LNCAP (cell line): ENCODE results near the gene KIF18B.

Experiments
- TF ChIP-seq, protein P1 (sequence below): fragments of 450-650 bp; IDR thresholded peaks from 2 replicates; pipeline ENCODE4 v1.5.1; 2017; ENCODE audit warnings: mild to moderate bottlenecking

KIF18B gene

DNA sequence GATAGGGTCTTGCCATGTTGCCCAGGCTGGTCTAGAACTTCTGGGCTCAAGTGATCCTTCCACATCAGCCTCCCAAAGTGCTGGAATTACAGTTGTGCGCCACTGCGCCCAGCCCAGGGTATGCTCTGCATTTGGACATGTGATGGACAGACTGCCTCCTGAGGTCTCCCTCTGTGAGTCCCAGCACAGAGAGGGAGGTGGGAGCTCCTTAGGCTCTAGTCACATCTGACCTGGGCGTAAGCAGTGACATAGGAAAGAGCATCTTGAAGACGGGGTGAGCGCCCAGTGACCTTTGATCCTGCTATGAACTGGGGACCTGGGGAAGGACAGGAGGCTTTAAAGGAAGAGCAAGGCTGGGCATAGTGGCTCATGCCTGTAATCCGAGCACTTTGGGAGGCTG, 30.1 kb downstream of the KIF18B start:
- TF ChIP-seq, protein P1, sequence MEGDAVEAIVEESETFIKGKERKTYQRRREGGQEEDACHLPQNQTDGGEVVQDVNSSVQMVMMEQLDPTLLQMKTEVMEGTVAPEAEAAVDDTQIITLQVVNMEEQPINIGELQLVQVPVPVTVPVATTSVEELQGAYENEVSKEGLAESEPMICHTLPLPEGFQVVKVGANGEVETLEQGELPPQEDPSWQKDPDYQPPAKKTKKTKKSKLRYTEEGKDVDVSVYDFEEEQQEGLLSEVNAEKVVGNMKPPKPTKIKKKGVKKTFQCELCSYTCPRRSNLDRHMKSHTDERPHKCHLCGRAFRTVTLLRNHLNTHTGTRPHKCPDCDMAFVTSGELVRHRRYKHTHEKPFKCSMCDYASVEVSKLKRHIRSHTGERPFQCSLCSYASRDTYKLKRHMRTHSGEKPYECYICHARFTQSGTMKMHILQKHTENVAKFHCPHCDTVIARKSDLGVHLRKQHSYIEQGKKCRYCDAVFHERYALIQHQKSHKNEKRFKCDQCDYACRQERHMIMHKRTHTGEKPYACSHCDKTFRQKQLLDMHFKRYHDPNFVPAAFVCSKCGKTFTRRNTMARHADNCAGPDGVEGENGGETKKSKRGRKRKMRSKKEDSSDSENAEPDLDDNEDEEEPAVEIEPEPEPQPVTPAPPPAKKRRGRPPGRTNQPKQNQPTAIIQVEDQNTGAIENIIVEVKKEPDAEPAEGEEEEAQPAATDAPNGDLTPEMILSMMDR: no peak

DNA sequence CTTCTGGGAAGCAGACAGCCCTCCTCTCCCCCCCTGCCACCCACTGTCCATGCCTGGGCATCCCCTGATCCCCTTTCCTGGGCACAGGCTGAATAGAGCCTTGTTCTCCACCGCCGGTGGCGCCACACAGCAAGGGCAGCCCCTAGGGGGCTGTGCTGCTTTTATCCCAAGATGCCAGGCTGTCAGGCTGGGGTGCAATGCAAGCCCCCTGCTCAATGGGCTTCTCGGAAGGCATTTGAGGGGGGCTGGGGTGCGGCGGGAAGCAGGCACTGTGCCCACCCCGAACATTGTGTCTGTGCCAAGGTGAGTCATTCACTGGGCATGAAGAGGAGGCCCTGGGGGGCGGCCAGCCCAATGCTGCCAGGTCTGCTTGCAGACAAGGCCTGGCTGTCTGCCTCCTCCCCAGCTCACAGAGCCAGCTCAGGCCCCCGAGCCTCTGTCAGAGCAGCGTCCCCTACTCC, 30.8 kb downstream of the KIF18B start:
- TF ChIP-seq, protein P1: no peak

DNA sequence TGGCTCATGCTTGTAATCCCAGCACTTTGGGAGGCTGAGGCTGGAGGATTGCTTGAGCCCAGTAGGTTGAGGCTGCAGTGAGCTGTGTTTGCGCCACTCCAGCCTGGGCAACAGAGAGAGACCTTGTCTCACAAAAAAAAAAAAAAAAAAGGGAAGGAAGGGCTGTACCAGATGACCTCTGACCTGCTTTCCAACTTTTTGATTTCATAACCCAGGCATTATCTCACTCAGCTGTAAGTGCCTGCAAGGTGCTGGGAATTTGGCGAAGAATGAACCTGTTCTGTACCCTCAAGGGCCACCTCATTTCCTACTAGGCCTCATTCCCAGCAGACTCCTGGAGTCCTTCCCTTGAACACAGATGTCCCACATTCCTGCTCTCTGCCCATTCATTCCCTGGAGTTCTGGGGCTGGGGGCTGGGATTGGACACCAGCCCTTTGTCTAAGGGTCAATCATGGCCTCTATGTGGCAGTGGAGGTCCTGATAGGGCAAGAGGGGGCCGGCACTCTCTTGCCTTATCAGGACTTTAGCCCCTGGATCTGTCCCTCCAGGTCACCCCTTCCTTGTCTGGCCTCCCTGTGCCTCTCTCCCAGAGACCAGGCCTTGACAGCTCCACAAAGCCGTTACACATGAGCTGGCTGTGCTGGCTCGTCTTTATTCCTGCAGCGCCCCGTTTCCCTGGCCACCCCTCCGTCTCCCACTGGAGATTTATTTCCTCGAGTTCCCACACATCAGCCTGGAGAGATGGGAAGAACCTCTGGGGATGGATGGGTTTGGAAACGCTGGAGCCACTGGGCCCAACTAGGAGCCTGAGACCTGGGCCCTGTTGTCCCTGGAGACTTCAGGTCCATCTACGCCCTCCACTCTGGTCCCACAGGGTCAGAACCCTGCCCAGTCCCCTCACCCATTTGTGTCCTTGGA, 31.5 kb downstream of the KIF18B start:
- TF ChIP-seq, protein P1: no peak

DNA sequence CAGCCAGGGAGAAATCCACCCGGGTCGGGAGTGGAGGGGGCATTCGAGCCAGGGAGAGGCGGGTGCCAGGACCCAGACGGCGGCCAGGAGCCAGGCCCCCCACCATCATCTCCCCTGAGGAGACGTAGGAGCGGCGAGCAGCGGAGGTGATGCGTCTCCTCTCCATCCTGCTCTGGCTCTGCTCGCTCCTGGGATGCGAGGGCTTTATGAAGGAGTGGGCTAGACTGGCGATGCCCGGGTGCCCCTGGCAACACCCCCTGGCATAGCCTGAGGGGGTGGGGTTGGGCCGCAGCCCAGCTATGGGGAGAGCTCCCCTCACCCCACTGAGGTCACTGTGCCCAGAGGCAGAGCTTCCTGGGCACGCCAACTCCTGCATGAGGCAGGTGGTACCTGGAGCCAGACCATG, 32.2 kb downstream of the KIF18B start, which contains the start of gene GFAP:
GFAP (minus strand) TSS at position 180 of the 406 bp plus-strand sequence; CDS start at position 166, 14 bp downstream.
- TF ChIP-seq, protein P1: no peak

DNA sequence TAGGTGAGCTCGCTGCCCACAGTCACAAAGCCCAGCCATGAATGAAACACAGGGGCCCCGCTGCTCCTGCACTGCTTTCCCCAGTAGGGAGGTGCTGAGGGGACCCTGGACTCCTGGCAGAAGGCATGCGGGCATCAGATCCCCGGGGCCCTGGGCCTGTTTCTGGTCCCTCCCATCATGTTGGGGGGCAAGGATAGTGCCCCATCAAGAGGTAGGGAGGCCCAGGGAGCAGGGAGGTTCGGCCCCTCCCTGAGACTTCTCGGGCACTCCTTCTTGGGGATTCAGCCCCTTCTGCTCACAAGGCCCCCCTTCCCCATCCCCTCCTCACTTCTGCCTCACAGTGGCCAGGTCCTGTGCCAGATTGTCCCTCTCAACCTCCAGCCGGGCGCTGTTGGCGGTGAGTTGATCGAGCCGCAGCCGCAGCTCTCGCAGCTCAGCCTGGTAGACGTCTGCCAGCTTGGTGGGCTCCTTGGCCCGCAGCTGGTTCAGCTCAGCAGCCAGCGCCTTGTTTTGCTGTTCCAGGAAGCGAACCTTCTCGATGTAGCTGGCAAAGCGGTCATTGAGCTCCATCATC, 32.8 kb downstream of the KIF18B start:
- TF ChIP-seq, protein P1: no peak

DNA sequence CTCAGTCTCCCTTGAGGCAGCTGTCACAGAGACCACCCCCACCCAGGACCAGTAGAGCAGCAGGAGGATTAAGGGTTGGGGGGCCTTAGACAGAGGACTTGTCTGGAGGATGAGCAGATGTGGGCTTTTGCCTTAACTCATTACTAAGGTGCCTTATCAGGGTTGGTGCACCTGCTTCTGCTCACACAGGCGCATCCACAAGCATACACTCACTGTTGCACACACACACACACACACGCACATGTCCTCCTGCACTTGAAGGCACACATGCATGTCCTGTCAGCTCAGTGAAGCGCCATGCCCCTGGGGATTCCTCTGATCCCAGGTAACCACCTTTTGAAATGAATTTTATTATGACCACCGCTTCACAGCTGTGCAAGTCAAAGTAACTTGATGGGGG, 33.4 kb downstream of the KIF18B start:
- TF ChIP-seq, protein P1: no peak

DNA sequence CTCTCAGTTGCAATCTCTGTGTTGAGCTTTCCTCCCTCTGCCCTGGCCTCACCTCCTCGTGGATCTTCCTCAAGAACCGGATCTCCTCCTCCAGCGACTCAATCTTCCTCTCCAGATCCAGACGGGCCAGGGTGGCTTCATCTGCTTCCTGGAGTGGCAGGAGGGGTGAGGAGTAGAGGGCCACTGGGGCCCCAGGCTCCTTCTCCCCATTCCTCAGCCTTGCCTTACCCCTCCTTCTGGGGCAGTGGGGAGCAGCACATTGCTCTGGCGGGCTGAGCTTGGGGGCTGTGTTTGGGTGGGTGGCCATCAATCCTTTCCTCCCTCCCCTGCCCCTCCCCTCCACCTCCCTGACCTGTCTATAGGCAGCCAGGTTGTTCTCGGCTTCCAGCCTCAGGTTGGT, 33.9 kb downstream of the KIF18B start:
- TF ChIP-seq, protein P1: no peak
